CD4-positive, alpha-beta T cell (primary cell): ENCODE results near the gene ACTN4. TPM values are rescaled to one million over a fixed set of nuclear protein-coding genes. Genes with fewer than 3 reads are reported as not detected.

Source experiments
- ATAC-seq: fragments of 200-7000 bp; cut with Tn5 transposase; one replicate; pipeline ENCODE4 v1.10.0; 2022; ENCODE audit warnings: mild to moderate bottlenecking; ENCODE audit not compliant: poor library complexity
- CTCF ChIA-PET: fragments of 350-600 bp; sonication (Branson Sonifier 250); formaldehyde crosslinking; loops from one replicate; lab custom pipeline; 2021; ENCODE audit warnings: antibody characterized with exemption, inconsistent platforms; lab: Charles Lee
- POLR2A ChIA-PET: fragments of 350-600 bp; sonication (Branson Sonifier 250); formaldehyde crosslinking; loops from one replicate; lab custom pipeline; 2021; ENCODE audit warnings: antibody characterized with exemption, inconsistent platforms; lab: Charles Lee
- DNase-seq, 14 experiments: peaks; one replicate each; pipeline ENCODE4 v3.0.0-alpha.2; 2013 to 2020; ENCODE audit warnings: mixed read lengths in 2 of 14
- H3K27ac ChIP-seq, 2 donors: one replicate each; pipeline versions ENCODE4 v1.5.1 to v1.7.0; 2013; ENCODE audit warnings: low read length in 2 of 2, low read depth in 1 of 2, mild to moderate bottlenecking in 1 of 2
- H3K27me3 ChIP-seq, 2 experiments: 1 replicate in 1 of 2; 2 replicates in 1 of 2; pipeline versions ENCODE4 v1.6.1 to v1.7.0; 2013; ENCODE audit warnings: low read length in 2 of 2, control low read depth in 1 of 2, mild to moderate bottlenecking in 1 of 2, moderate library complexity in 1 of 2; ENCODE audit not compliant: insufficient read depth in 2 of 2, control insufficient read depth in 1 of 2
- H3K36me3 ChIP-seq: one replicate; pipeline ENCODE4 v1.6.1; 2013; ENCODE audit warnings: low read length, control low read depth; ENCODE audit not compliant: insufficient read depth
- H3K4me1 ChIP-seq: one replicate; pipeline ENCODE4 v1.6.1; 2013; ENCODE audit warnings: low read length, control low read depth; ENCODE audit not compliant: insufficient read depth
- H3K4me3 ChIP-seq: one replicate; pipeline ENCODE4 v1.5.1; 2013; ENCODE audit warnings: mild to moderate bottlenecking, low read length, moderate library complexity
- H3K9me3 ChIP-seq, 2 experiments: 1 replicate in 1 of 2; 2 replicates in 1 of 2; pipeline versions ENCODE4 v1.6.1 to v1.7.0; 2013; ENCODE audit warnings: low read length in 2 of 2, mild to moderate bottlenecking in 2 of 2, control low read depth in 1 of 2, moderate library complexity in 1 of 2; ENCODE audit not compliant: control insufficient read depth in 1 of 2, insufficient read depth in 1 of 2
- H3K27ac Mint-ChIP-seq: one replicate; pipeline ENCODE4 v1.8.0; 2020; ENCODE audit warnings: mixed read lengths
- H3K27me3 Mint-ChIP-seq: one replicate; pipeline ENCODE4 v1.8.0; 2021; ENCODE audit warnings: mixed read lengths
- H3K36me3 Mint-ChIP-seq: one replicate; pipeline ENCODE4 v1.8.0; 2021; ENCODE audit warnings: low read depth, mixed read lengths
- H3K4me1 Mint-ChIP-seq: one replicate; pipeline ENCODE4 v1.8.0; 2021; ENCODE audit warnings: low read depth, mixed read lengths
- H3K4me3 Mint-ChIP-seq: one replicate; pipeline ENCODE4 v1.8.0; 2020; ENCODE audit warnings: mild to moderate bottlenecking, mixed read lengths
- H3K9me3 Mint-ChIP-seq: one replicate; pipeline ENCODE4 v1.8.0; 2020; ENCODE audit warnings: mixed read lengths
- CTCF ChIP-seq: fragments of 200-600 bp; IDR thresholded peaks from one replicate; pipeline ENCODE4 v1.8.0; 2022; ENCODE audit warnings: antibody characterized with exemption, mild to moderate bottlenecking
- intact Hi-C, 2 experiments: fragments of 100-400 bp; cut with DNase I in 1 of 2; cut with micrococcal nuclease in 1 of 2; formaldehyde crosslinking; loops; one replicate each; pipeline versions ENCODE4 v1.15.1 to v1.9.0; 2023 to 2025; cut with DNase I, micrococcal nuclease
- total RNA-seq, 174 experiments: library from RNA in 2 of 174; stranded (reverse) in 2 of 174; gene quantifications; one replicate each; pipeline ENCODE4 v1.2.3 and lab custom pipeline; 2021 to 2026

The ACTN4 gene
- total RNA-seq, 2 experiments from 2014 or later, result 70.3 to 84.0 TPM

- H3K27me3 Mint-ChIP-seq, result peaks cover 71% of the 10 kb centered on the region
- TF ChIP-seq CTCF, result no peak
- POLR2A ChIA-PET, result interaction anchor here (0.8 to 2.4 kb wide), 2 partner anchors 10 to 22 kb away, joined by 3 to 8 read pairs; no protein-coding TSS in a partner anchor
- peak overlapping the region; percentile 42 for H3K4me3 Mint-ChIP-seq
- H3K27me3 ChIP-seq, result peaks cover 0 to 12% of the 10 kb centered on the region in 2 experiments
- H3K36me3 Mint-ChIP-seq, result no peaks in the 10 kb centered on the region
- H3K27ac Mint-ChIP-seq, result peak overlapping the region; percentile 39
- intact Hi-C loops, result no loop called here
- H3K27ac ChIP-seq, result peak overlapping the region in 1 of 2 donors; percentile 33
- CTCF ChIA-PET, result interaction anchor here (1.5 kb wide), 1 partner anchor 27 kb away, joined by 4 read pairs; no protein-coding TSS in a partner anchor
- DNase-seq (no peak), ATAC-seq (no peak)
- H3K9me3 ChIP-seq, result no peaks in the 10 kb centered on the region
- H3K9me3 Mint-ChIP-seq, result no peaks in the 10 kb centered on the region
- H3K4me3 ChIP-seq, result no peak overlapping the region
- H3K36me3 ChIP-seq, result peaks cover 25% of the 10 kb centered on the region
- peaks cover 78% of the 10 kb centered on the region for H3K4me1 ChIP-seq
- peaks cover 58% of the 10 kb centered on the region for H3K4me1 Mint-ChIP-seq
These were observed 11.2 kb downstream of the ACTN4 start for GRCh38 chr19:38658462-38659306.

GRCh38 chr19:38660724-38661123 lies 13.3 kb downstream of the ACTN4 start:
- no peaks in the 10 kb centered on the region for H3K9me3 Mint-ChIP-seq
- no peak overlapping the region for H3K27ac ChIP-seq
- no peak overlapping the region for H3K4me3 ChIP-seq
- peaks cover 82% of the 10 kb centered on the region for H3K4me1 ChIP-seq
- intact Hi-C loops, result no loop called here
- no peak overlapping the region for H3K27ac Mint-ChIP-seq
- ATAC-seq (no peak), DNase-seq (no peak)
- no peak for TF ChIP-seq CTCF
- ChIA-PET CTCF (interaction anchor here (0.8 kb wide), 1 partner anchor 24 kb away, joined by 3 read pairs; no protein-coding TSS in a partner anchor), POLR2A (interaction anchor here (2.4 kb wide), 1 partner anchor 8 kb away, joined by 8 read pairs; no protein-coding TSS in a partner anchor)
- H3K9me3 ChIP-seq, result no peaks in the 10 kb centered on the region
- peaks cover 17% of the 10 kb centered on the region for H3K36me3 ChIP-seq
- H3K4me1 Mint-ChIP-seq, result peaks cover 57% of the 10 kb centered on the region
- no peak overlapping the region for H3K4me3 Mint-ChIP-seq
- peaks cover 0 to 10% of the 10 kb centered on the region in 2 experiments for H3K27me3 ChIP-seq
- no peaks in the 10 kb centered on the region for H3K36me3 Mint-ChIP-seq
- H3K27me3 Mint-ChIP-seq, result peaks cover 66% of the 10 kb centered on the region

GRCh38 chr19:38661136-38661535 lies 13.7 kb downstream of the ACTN4 start:
- TF ChIP-seq CTCF, result no peak
- Mint-ChIP-seq H3K27ac (no peak overlapping the region), H3K36me3 (no peaks in the 10 kb centered on the region), H3K4me1 (peaks cover 57% of the 10 kb centered on the region), H3K4me3 (no peak overlapping the region), H3K9me3 (no peaks in the 10 kb centered on the region), H3K27me3 (peaks cover 63% of the 10 kb centered on the region)
- Histone ChIP-seq H3K4me1 (peaks cover 82% of the 10 kb centered on the region), H3K27me3 (peaks cover 0 to 10% of the 10 kb centered on the region in 2 experiments), H3K4me3 (no peak overlapping the region), H3K36me3 (peaks cover 17% of the 10 kb centered on the region), H3K27ac (no peak overlapping the region), H3K9me3 (no peaks in the 10 kb centered on the region)
- intact Hi-C loops, result no loop called here
- POLR2A ChIA-PET, result no interaction called here
- CTCF ChIA-PET, result interaction anchor here (0.8 kb wide), 1 partner anchor 25 kb away, joined by 3 read pairs; no protein-coding TSS in a partner anchor
- ATAC-seq (no peak), DNase-seq (no peak)
